ENCODE results near the gene DNM3. TPM values are rescaled to one million over a fixed set of nuclear protein-coding genes. Genes with fewer than 3 reads are reported as not detected.

The DNM3 gene
- total RNA-seq, 1 experiment from 2014 or later, result 2.7 TPM

DNA sequence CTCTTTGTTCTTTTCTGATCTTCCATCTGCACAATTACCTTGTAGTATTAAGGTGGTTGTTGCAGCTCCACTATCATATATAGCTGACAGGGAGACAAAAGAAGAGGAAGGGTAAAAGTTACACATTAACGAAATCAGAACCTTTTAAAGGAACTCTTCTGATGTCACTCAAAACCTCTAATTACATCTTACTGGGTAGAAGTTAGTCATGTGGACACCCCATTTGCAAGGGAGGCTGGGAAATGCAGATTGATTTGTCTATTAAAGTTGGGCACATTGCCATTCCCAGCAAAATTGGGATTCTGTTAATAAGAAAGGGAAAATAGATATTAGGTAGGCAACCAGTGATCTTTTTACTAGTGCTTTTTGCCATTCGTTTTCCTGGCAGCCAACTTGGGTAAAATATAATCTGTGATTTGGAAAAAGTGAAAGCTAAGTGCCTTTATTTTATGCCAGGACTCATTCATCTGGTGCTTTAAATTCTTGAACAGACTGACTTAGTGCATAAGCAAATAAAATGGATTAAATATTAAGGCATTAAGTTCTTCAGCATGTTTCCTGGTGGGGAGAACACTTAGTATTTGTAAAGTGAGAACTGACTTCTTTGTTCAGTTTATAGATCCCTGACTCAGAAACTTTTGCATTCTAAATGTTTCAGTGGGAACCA lies 71.3 kb downstream of the DNM3 start:
- Histone ChIP-seq H2BK12ac (ENCODE audit: insufficient read length, low read depth, low read length) (no peak overlapping the region), H3K4me1 (ENCODE audit: insufficient read depth, low read length) (peaks cover 12% of the 10 kb centered on the region; the same call in 1 of the 2 replicates), H4K8ac (replicated peaks; ENCODE audit: insufficient read length, low read depth, low read length) (no peak overlapping the region), H3T11ph (ENCODE audit: low read length) (no peak overlapping the region), H2BK5ac (ENCODE audit: insufficient read length, low read length) (no peak overlapping the region), H4K91ac (ENCODE audit: insufficient read length, low read depth, low read length) (no peak overlapping the region), H2AFZ (ENCODE audit: low read length) (no peak overlapping the region), H3K14ac (ENCODE audit: insufficient read depth, low read length) (no peak overlapping the region), H3K27me3 (ENCODE audit: insufficient read depth, low read length) (no peaks in the 10 kb centered on the region), H3K56ac (ENCODE audit: insufficient read length, low read depth, low read length) (no peak overlapping the region), H4K20me1 (ENCODE audit: control insufficient read depth, insufficient read depth, insufficient read length) (no peaks in the 10 kb centered on the region), H2AK5ac (ENCODE audit: insufficient read length, low read length) (no peak overlapping the region), H3K23ac (ENCODE audit: insufficient read length, low read depth, low read length) (no peak overlapping the region), H3K27ac (ENCODE audit: insufficient read length, low read depth, low read length) (no peak overlapping the region), H3K23me2 (ENCODE audit: insufficient read length, low read depth, low read length, poor library complexity, severe bottlenecking) (no peaks in the 10 kb centered on the region), H3K9me3 (ENCODE audit: control insufficient read depth, low read depth, low read length) (no peaks in the 10 kb centered on the region), H3K79me1 (ENCODE audit: insufficient read depth, low read depth, low read length, poor library complexity, severe bottlenecking) (no peaks in the 10 kb centered on the region), H3K9ac (ENCODE audit: extremely low read depth, insufficient read length, low read length) (no peak overlapping the region), H2BK120ac (ENCODE audit: low read depth, low read length, poor library complexity, severe bottlenecking) (no peak overlapping the region), H2BK15ac (ENCODE audit: low read depth, low read length) (no peak overlapping the region), H3K79me2 (ENCODE audit: insufficient read depth, low read length) (no peaks in the 10 kb centered on the region), H4K5ac (ENCODE audit: insufficient read length, low read depth, low read length) (no peak overlapping the region), H2BK20ac (ENCODE audit: low read depth, low read length, poor library complexity, severe bottlenecking) (no peak overlapping the region), H3K4me2 (ENCODE audit: insufficient read depth, insufficient read length, low read length) (no peak overlapping the region), H3K18ac (ENCODE audit: insufficient read length, low read depth, low read length) (no peak overlapping the region), H3K4ac (ENCODE audit: low read depth, low read length) (no peak overlapping the region)
- Mint-ChIP-seq H3K27me3 (ENCODE audit: low read depth) (no peaks in the 10 kb centered on the region), H3K4me3 (no peak overlapping the region), H3K36me3 (ENCODE audit: insufficient read depth in 1 of 3, low read depth in 3 of 3) (no peaks in the 10 kb centered on the region), H3K4me1 (peaks cover 30 to 33% of the 10 kb centered on the region in 2 experiments), H3K27ac (no peak overlapping the region), H3K9me3 (no peaks in the 10 kb centered on the region)
- DNase-seq, result no peak
- no CpG with 5 or more reads among the region's 2 CpGs for WGBS (ENCODE audit: extremely low coverage, insufficient read length, low lambda C conversion rate)
- TF ChIP-seq CTCF (conservative IDR thresholded peaks at IDR 0.05), result no peak
